ENCODE results near the gene OR10J1.

The OR10J1 gene

DNA sequence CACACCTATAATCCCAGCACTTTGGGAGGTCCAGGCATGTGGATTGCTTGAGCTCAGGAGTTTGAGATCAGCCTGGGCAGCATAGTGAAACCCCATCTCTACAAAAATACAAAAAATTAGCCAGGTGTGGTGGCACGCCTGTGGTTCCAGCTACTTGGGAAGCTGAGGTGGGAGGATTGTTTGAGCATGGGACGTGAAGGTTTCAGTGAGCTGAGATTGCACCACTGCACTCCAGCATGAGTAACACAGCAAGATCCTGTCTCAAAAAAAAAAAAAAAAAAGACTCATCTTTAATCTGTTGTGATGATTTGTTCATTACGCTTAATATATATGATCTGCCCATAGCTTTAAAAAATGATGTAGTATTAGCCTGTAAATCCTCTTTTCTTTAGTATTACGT lies 44.0 kb downstream of the OR10J1 start:
- no peak overlapping the region for H3K4me3 ChIP-seq (ENCODE audit: low read depth, low read length)
